ENCODE measurements around the gene MTMR1.

Gene MTMR1
- total RNA-seq = 57.8 to 62.7 (median 59.2) reads per million in 3 donors

DNA sequence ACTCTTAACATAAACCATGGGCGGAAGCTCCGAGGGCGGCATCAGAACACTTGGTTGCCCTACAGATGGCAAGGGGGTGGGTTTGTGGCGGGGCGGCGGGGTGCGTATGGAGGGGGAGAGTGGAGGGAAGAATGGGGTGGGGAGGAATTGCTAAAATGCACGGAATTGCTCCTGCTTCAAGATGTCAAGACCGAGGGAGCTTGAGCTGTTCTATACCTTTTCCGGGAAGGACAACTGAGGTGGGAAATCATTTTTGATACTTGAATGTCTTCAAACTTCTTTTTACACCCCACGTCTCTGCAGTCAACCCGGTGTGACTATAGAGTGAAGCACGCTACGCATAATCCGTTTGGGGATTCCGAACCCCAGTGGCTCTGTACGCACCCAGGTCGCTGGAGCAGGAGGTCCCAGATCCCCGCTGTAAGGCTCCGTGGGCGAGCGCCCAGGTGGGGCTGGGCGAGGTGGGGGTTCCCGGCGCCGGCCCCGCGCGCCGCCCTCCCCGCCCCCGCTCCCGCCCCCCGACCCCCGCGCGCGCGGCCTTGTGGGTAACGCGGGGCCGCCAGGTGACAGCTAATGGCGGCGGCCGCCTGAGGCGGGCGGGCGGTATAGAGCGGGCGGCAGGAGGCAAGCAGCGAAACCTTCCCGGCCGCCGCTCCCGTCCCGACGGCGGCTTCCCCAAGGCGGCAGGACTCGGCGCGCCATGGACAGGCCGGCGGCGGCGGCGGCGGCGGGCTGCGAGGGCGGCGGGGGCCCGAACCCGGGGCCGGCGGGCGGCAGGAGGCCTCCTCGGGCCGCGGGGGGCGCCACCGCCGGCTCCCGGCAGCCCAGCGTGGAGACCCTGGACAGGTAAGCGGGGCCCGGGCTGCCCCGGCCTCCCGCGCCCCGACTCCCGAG lies at the start of gene MTMR1:
MTMR1 (plus strand) TSS at position 566 of the 894 bp plus-strand sequence; CDS start at position 701, 135 bp downstream.
- Histone ChIP-seq H3K27ac (ENCODE audit: insufficient read depth, low read length, poor library complexity, severe bottlenecking) (peak within 1 kb of the TSS; percentile 78), H3K36me3 (ENCODE audit: control insufficient read depth, insufficient read depth, low read length) (no peaks in the 10 kb centered on the region), H3K9me3 (ENCODE audit: control insufficient read depth, low read length) (no peaks in the 10 kb centered on the region), H3K4me3 (ENCODE audit: insufficient read depth, low read depth, low read length, poor library complexity, severe bottlenecking) (peak within 1 kb of the TSS; percentile 59), H3K27me3 (replicated peaks; ENCODE audit: control insufficient read depth, insufficient read depth, low read length, poor library complexity, severe bottlenecking) (no peaks in the 10 kb centered on the region), H3K4me1 (ENCODE audit: control insufficient read depth, insufficient read depth, low read length, poor library complexity, severe bottlenecking) (peaks cover 40% of the 10 kb centered on the region)
- DNase-seq = peak; percentile 38 to 53 (median 46)

GRCh38 chrX:150643958-150644357 lies 49.2 kb upstream of the MTMR1 start:
- Histone ChIP-seq H3K27ac (ENCODE audit: insufficient read depth, low read length, poor library complexity, severe bottlenecking) (no peak overlapping the region), H3K36me3 (ENCODE audit: control insufficient read depth, insufficient read depth, low read length) (peaks cover 4% of the 10 kb centered on the region), H3K4me1 (ENCODE audit: control insufficient read depth, insufficient read depth, low read length, poor library complexity, severe bottlenecking) (no peaks in the 10 kb centered on the region), H3K4me3 (ENCODE audit: insufficient read depth, low read depth, low read length, poor library complexity, severe bottlenecking) (no peak overlapping the region), H3K9me3 (ENCODE audit: control insufficient read depth, low read length) (no peaks in the 10 kb centered on the region), H3K27me3 (replicated peaks; ENCODE audit: control insufficient read depth, insufficient read depth, low read length, poor library complexity, severe bottlenecking) (no peaks in the 10 kb centered on the region)
- no peak for DNase-seq

DNA sequence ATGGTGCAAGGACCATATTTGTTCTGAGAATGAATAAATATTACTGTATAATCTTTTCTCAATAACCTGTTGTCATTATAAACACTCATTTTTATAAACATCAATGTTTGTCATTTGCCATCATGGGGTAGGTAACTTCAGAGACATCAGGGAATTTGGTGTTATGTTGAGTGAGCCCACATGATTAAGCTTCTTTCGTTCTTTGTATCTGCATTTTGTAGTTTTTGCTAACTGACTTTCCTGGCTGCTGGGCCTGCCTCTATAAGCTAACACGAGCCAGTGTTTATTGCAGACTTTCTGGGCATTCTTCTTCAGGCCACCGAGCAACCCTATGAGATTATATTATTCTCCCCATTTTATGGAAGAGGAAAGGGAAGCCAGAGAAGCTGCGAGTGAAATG lies 48.8 kb upstream of the MTMR1 start:
- peaks cover 4% of the 10 kb centered on the region for H3K36me3 ChIP-seq (ENCODE audit: control insufficient read depth, insufficient read depth, low read length)
- no peak for DNase-seq
- no peaks in the 10 kb centered on the region for H3K27me3 ChIP-seq (replicated peaks; ENCODE audit: control insufficient read depth, insufficient read depth, low read length, poor library complexity, severe bottlenecking)
- no peaks in the 10 kb centered on the region for H3K9me3 ChIP-seq (ENCODE audit: control insufficient read depth, low read length)
- H3K27ac ChIP-seq (ENCODE audit: insufficient read depth, low read length, poor library complexity, severe bottlenecking) = no peak overlapping the region
- H3K4me3 ChIP-seq (ENCODE audit: insufficient read depth, low read depth, low read length, poor library complexity, severe bottlenecking) = no peak overlapping the region
- H3K4me1 ChIP-seq (ENCODE audit: control insufficient read depth, insufficient read depth, low read length, poor library complexity, severe bottlenecking) = no peaks in the 10 kb centered on the region

DNA sequence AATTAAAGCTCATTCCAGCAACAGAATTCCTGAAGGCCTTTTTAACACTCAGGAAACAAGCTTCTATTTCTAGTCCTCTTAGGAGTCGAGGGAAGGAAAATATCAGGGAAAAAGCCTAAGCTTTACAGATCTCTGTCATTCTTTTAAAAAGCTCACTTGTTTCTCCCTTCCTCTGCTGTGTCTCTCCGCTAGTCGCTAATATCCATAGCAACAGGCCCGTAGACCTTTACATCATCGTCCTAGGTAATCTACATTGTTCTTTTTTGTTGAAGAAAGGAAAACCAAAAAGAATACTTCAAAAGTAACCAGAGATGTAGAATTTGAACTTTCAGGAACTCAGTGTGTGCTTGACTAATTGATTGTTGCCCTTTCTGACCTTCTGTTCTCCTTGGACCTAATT lies 45.9 kb upstream of the MTMR1 start:
- H3K27ac ChIP-seq (ENCODE audit: insufficient read depth, low read length, poor library complexity, severe bottlenecking) = no peak overlapping the region
- H3K4me3 ChIP-seq (ENCODE audit: insufficient read depth, low read depth, low read length, poor library complexity, severe bottlenecking) = no peak overlapping the region
- no peaks in the 10 kb centered on the region for H3K9me3 ChIP-seq (ENCODE audit: control insufficient read depth, low read length)
- no peaks in the 10 kb centered on the region for H3K27me3 ChIP-seq (replicated peaks; ENCODE audit: control insufficient read depth, insufficient read depth, low read length, poor library complexity, severe bottlenecking)
- no peaks in the 10 kb centered on the region for H3K4me1 ChIP-seq (ENCODE audit: control insufficient read depth, insufficient read depth, low read length, poor library complexity, severe bottlenecking)
- no peaks in the 10 kb centered on the region for H3K36me3 ChIP-seq (ENCODE audit: control insufficient read depth, insufficient read depth, low read length)
- no peak for DNase-seq

GRCh38 chrX:150648296-150648940 lies 44.8 kb upstream of the MTMR1 start:
- Histone ChIP-seq H3K4me1 (ENCODE audit: control insufficient read depth, insufficient read depth, low read length, poor library complexity, severe bottlenecking) (no peaks in the 10 kb centered on the region), H3K9me3 (ENCODE audit: control insufficient read depth, low read length) (no peaks in the 10 kb centered on the region), H3K27me3 (replicated peaks; ENCODE audit: control insufficient read depth, insufficient read depth, low read length, poor library complexity, severe bottlenecking) (no peaks in the 10 kb centered on the region), H3K4me3 (ENCODE audit: insufficient read depth, low read depth, low read length, poor library complexity, severe bottlenecking) (no peak overlapping the region), H3K36me3 (ENCODE audit: control insufficient read depth, insufficient read depth, low read length) (peaks cover 2% of the 10 kb centered on the region), H3K27ac (ENCODE audit: insufficient read depth, low read length, poor library complexity, severe bottlenecking) (no peak overlapping the region)
- DNase-seq = no peak

- Histone ChIP-seq H3K4me3 (ENCODE audit: insufficient read depth, low read depth, low read length, poor library complexity, severe bottlenecking) (no peak overlapping the region), H3K27ac (ENCODE audit: insufficient read depth, low read length, poor library complexity, severe bottlenecking) (no peak overlapping the region), H3K9me3 (ENCODE audit: control insufficient read depth, low read length) (no peaks in the 10 kb centered on the region), H3K27me3 (replicated peaks; ENCODE audit: control insufficient read depth, insufficient read depth, low read length, poor library complexity, severe bottlenecking) (no peaks in the 10 kb centered on the region), H3K36me3 (ENCODE audit: control insufficient read depth, insufficient read depth, low read length) (peaks cover 8% of the 10 kb centered on the region), H3K4me1 (ENCODE audit: control insufficient read depth, insufficient read depth, low read length, poor library complexity, severe bottlenecking) (no peaks in the 10 kb centered on the region)
- no peak for DNase-seq
Measured at GRCh38 chrX:150649096-150649870, 43.9 kb upstream of the MTMR1 start.

GRCh38 chrX:150651906-150652305 lies 41.3 kb upstream of the MTMR1 start:
- DNase-seq = no peak
- Histone ChIP-seq H3K27ac (ENCODE audit: insufficient read depth, low read length, poor library complexity, severe bottlenecking) (no peak overlapping the region), H3K9me3 (ENCODE audit: control insufficient read depth, low read length) (no peaks in the 10 kb centered on the region), H3K4me3 (ENCODE audit: insufficient read depth, low read depth, low read length, poor library complexity, severe bottlenecking) (no peak overlapping the region), H3K36me3 (ENCODE audit: control insufficient read depth, insufficient read depth, low read length) (peaks cover 8% of the 10 kb centered on the region), H3K27me3 (replicated peaks; ENCODE audit: control insufficient read depth, insufficient read depth, low read length, poor library complexity, severe bottlenecking) (no peaks in the 10 kb centered on the region), H3K4me1 (ENCODE audit: control insufficient read depth, insufficient read depth, low read length, poor library complexity, severe bottlenecking) (no peaks in the 10 kb centered on the region)

DNA sequence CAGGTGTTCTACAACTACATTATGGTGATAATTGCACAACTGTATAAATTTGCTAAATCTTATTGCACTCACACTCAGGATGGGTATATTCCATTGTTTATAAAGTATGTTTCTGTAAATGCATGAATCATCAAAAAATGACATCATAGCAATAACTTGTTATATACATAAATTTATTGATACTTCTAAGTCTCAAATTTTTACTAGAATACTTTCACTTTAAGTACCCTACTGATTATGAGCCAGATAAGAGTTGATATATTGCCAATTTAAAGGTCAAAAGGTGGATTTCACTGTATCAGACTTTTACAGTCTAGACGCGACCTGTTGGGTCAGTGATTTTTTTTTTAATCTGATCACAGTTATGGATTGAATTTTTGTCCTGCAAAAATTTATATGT lies 37.4 kb upstream of the MTMR1 start:
- H3K4me1 ChIP-seq (ENCODE audit: control insufficient read depth, insufficient read depth, low read length, poor library complexity, severe bottlenecking) = no peaks in the 10 kb centered on the region
- peaks cover 18% of the 10 kb centered on the region for H3K36me3 ChIP-seq (ENCODE audit: control insufficient read depth, insufficient read depth, low read length)
- H3K9me3 ChIP-seq (ENCODE audit: control insufficient read depth, low read length) = no peaks in the 10 kb centered on the region
- no peak overlapping the region for H3K4me3 ChIP-seq (ENCODE audit: insufficient read depth, low read depth, low read length, poor library complexity, severe bottlenecking)
- no peak for DNase-seq
- H3K27ac ChIP-seq (ENCODE audit: insufficient read depth, low read length, poor library complexity, severe bottlenecking) = no peak overlapping the region
- no peaks in the 10 kb centered on the region for H3K27me3 ChIP-seq (replicated peaks; ENCODE audit: control insufficient read depth, insufficient read depth, low read length, poor library complexity, severe bottlenecking)

GRCh38 chrX:150663073-150663472 lies 30.1 kb upstream of the MTMR1 start:
- Histone ChIP-seq H3K27me3 (replicated peaks; ENCODE audit: control insufficient read depth, insufficient read depth, low read length, poor library complexity, severe bottlenecking) (no peaks in the 10 kb centered on the region), H3K4me3 (ENCODE audit: insufficient read depth, low read depth, low read length, poor library complexity, severe bottlenecking) (no peak overlapping the region), H3K27ac (ENCODE audit: insufficient read depth, low read length, poor library complexity, severe bottlenecking) (no peak overlapping the region), H3K36me3 (ENCODE audit: control insufficient read depth, insufficient read depth, low read length) (peaks cover 15% of the 10 kb centered on the region), H3K9me3 (ENCODE audit: control insufficient read depth, low read length) (no peaks in the 10 kb centered on the region), H3K4me1 (ENCODE audit: control insufficient read depth, insufficient read depth, low read length, poor library complexity, severe bottlenecking) (no peaks in the 10 kb centered on the region)
- DNase-seq = no peak
